GM18867 (cell line): ENCODE measurements around the gene SLC39A3.
"Not testable (repeated sequence)": the region's sequence is repeated elsewhere in the genome, so short reads cannot be mapped to it uniquely, and the experiment has no call there.

ENCODE experiments used
- ATAC-seq: cut with Tn5 transposase; IDR thresholded peaks from one replicate; pipeline ENCODE4 v1.9.1; 2021; ENCODE audit warnings: mild to moderate bottlenecking, moderate library complexity; ENCODE audit not compliant: unreplicated experiment

Gene SLC39A3

GRCh38 chr19:2723747-2724146, 16.1 kb downstream of the SLC39A3 start:
- no peak for ATAC-seq

- no peak for ATAC-seq
These were observed 16.5 kb downstream of the SLC39A3 start for GRCh38 chr19:2723345-2723715.

GRCh38 chr19:2722541-2723344, 17.1 kb downstream of the SLC39A3 start:
- no peak for ATAC-seq

GRCh38 chr19:2721570-2722540, 18.0 kb downstream of the SLC39A3 start:
- ATAC-seq: no peak

GRCh38 chr19:2720777-2721569, 18.8 kb downstream of the SLC39A3 start, which contains the start of gene DIRAS1:
DIRAS1 (minus strand) TSS chr19:2721372; CDS start chr19:2717806, 3,566 bp downstream.
- no peak for ATAC-seq

GRCh38 chr19:2719920-2720776, 19.7 kb downstream of the SLC39A3 start:
- ATAC-seq: no peak

GRCh38 chr19:2719232-2719735, 20.5 kb downstream of the SLC39A3 start:
- no peak for ATAC-seq

GRCh38 chr19:2717638-2718541, 21.9 kb downstream of the SLC39A3 start:
- ATAC-seq: no peak

GRCh38 chr19:2716722-2717637, 22.8 kb downstream of the SLC39A3 start:
- ATAC-seq: no peak

GRCh38 chr19:2716275-2716650, 23.6 kb downstream of the SLC39A3 start:
- no peak for ATAC-seq

- ATAC-seq: no peak
These were observed 24.1 kb downstream of the SLC39A3 start for GRCh38 chr19:2715470-2716274.

GRCh38 chr19:2714531-2715269, 25.1 kb downstream of the SLC39A3 start:
- ATAC-seq: no peak

- not testable (repeated sequence) for ATAC-seq
These were observed 25.7 kb downstream of the SLC39A3 start for GRCh38 chr19:2714102-2714501.

- not testable (repeated sequence) for ATAC-seq
These were observed 26.6 kb downstream of the SLC39A3 start for GRCh38 chr19:2713170-2713569.

GRCh38 chr19:2711875-2712205, 28.0 kb downstream of the SLC39A3 start:
- no peak for ATAC-seq

- no peak for ATAC-seq
These were observed 28.5 kb downstream of the SLC39A3 start for GRCh38 chr19:2711172-2711874.
